HG03558 (cell line): Measurements from ENCODE around the gene RELL1.

Experiments used
- ATAC-seq: cut with Tn5 transposase; IDR thresholded peaks from one replicate; pipeline ENCODE4 v1.9.1; 2021; ENCODE audit warnings: moderate number of reproducible peaks; ENCODE audit not compliant: unreplicated experiment; ENCODE audit errors: extremely low read depth

Gene RELL1

DNA sequence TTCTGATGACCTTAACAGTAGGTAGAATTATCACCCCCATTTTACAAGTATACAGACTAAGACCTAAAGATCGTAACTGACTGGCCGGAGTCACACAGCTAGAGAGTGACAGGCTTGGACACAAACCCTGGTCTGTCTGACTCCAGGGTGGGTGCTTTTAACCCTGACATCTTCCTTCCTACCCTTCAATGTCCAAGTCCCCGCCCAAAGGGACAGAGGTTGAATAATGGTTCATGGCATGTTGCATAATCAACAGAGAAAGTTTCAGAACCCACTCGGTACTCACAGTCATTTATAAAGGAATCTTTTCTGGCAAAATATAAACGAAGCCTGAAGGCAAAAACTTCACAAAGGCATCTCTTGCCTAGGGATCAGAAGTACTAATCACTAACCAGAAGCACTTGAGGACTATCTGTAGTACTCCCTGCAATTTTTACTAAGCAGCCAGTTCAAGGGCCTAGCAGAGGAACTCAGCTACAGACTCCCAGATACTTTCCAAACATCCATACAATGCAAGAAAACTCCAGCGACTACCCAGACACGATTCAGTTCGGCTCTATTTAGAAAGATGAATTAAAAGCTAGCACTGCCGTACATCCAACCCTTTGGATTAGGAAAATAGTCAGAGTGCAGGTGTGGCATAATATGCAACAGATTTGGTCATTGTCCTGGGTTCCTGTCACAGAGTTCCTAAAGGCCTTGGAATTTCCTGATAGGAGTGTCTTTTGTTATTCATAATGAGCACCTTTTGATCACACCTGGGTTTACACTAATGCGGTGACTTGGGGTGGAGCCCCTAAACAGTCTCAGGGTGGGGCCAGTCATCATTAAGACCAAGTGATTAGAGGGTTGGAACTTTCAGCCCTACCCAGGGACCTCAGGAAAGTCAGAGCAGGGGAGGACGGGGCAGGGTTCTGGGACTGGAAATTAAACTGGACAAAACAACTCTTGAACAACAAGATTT is 44.0 kb downstream of the RELL1 start:
- no peak for ATAC-seq

- ATAC-seq: no peak
Measured at GRCh38 chr4:37641352-37641751, 44.8 kb downstream of the RELL1 start.

DNA sequence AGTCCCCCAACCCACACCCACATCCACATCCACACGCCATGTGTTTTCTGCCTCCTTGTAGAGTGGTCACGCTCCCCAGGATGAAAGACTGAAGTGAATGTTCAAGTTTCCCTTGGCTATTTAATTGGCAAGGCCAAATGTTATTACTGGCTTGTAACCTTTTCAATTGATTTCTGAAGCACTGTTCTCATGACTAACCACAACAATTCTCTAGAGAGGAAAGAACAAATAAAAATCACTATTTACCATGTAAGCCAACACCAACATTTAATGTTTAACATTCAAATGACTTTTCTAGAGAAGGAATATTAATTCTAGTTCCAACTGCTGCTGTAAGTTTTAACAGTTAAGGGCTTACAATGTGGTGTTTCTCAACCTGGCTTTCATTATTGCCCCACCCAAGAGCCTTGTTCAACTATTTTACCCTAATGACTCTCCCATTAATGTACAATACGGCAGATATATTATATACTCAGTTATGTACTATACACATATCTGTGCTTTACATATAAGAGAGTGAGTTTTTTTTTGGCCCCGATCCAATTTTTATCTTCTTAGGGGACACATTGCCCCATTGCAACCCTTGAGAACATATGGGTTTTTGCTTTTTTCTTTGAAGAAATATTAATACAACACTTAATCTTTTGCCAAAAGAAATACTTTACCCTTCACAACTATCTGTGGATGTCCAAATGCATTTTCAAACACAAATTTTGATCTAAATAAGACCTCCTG is 46.5 kb downstream of the RELL1 start:
- no peak for ATAC-seq

DNA sequence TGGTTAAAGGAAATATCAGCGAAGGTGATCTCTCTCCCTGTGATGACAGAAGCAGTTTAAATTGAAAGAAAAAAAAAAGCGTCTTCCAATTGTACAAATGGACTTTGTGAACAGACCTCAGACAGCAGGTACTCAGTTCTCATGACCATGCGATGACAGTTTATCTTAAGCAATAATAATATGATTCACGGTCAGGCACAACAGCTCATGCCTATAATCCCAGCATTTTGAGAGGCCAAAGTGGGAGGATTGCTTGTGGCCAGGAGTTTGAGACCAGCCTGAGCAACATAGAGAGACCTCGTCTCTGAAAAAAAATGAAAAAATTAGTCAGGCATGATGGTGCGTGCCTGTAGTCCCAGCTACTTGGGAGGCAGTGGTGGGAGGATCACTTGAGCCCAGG is 51.0 kb downstream of the RELL1 start:
- no peak for ATAC-seq

DNA sequence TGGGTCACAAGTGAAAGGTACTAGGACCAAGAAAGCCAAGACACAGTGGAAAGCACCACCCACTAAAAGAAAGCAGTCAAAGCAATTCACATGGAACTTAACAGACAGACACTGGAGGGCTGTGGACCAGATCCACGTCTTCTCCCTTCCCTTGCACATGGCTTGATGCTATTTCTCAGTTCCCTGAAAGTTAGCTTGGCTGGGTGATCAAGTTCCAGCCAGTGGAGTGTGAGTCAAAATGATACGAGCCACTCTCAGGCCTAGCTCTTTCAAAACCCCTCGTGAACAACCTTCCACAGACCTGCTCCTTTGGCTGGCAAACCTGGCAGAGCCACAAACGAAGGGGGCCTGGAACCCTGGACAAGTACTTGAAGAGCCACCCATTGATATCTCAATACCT is 52.0 kb downstream of the RELL1 start:
- ATAC-seq: no peak

GRCh38 chr4:37632836-37633235 is 53.3 kb downstream of the RELL1 start:
- no peak for ATAC-seq

DNA sequence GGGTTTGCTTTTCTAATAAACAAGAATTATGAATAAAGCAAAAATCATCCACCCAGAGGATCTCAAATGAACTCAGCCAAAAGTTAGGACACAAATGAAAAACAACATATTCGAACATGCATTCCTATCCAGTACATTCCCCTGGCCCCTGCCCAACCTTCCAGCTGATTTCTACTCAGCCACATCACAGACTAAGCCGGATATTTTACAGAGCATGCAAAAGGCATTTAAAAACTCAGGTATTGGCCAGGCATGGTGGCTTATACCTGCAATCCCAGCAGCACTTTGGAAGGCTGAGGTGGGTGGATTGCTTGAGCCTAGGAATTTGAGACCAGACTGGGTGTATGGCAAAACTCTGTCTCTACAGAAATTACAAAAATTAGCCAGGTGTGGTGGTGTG is 54.6 kb downstream of the RELL1 start:
- no peak for ATAC-seq

GRCh38 chr4:37629713-37630112 is 56.5 kb downstream of the RELL1 start:
- no peak for ATAC-seq

DNA sequence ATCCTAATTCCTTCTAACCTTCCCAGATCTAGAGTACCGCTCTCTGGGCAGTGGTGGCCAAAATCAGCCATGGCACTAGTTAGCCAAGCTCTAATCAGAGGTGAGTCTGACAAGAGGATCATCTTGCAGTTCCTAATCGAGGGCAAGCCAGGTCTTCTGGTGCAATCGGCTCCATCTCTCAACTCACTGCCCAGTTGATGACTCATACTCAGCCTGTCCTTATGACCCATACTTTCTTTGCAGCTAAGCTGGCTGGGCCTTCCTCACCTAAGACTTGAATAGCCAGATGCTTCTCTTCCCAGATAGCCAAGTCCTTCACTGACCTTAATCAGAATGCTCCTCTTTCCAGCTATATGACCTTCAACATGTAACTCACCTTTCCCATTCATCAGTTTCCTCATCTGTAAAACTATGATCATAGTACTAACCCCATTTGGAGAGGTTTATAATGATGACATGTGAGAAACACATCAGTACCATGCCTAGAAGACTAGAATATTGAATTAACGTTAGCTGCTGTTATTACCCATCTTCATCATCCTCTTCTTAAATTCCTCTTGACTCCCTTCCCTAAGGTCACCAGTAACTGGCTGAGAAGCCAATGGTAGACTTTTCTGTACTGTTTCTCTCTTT is 57.1 kb downstream of the RELL1 start:
- no peak for ATAC-seq

GRCh38 chr4:37627263-37627662 is 58.9 kb downstream of the RELL1 start:
- ATAC-seq: no peak

DNA sequence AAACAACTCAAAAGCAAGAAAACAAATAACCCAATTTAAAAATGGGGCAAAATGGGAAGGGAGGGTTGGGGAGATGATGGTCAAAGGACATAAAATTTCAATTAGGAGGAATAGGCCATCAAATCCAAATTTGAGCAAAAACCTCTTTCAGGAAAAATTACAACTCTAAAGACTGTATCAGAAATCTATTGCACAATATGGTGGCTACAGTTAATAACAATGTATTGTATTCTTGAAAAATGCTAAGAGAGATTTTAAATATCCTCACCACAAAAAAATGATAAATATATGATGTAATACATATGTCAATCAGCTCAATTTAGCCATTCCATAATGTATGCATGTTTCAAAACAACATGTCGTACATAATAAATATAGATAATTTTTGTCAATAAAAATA is 60.7 kb downstream of the RELL1 start:
- ATAC-seq: no peak

GRCh38 chr4:37623940-37624339 is 62.2 kb downstream of the RELL1 start:
- no peak for ATAC-seq

DNA sequence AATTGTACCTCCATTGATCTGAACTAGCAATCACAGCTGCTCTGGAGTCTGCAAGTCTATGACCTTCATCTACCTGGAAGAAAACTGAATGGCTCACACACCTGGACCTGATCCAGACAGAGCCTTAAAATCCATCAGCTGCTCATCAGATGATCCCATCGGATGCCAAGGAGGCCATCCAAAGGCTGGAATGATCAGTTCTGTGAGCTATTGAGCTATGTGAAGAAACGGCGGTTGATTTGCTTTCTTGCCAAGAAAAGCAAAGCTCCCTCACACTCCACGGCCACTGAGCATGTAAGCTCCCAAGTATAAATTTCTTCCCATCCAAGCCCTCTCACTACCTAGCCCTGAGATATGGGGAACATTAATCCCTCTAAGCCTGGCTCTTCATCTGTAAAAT is 63.1 kb downstream of the RELL1 start:
- no peak for ATAC-seq

- no peak for ATAC-seq
Measured at GRCh38 chr4:37620176-37620575, 66.0 kb downstream of the RELL1 start.

DNA sequence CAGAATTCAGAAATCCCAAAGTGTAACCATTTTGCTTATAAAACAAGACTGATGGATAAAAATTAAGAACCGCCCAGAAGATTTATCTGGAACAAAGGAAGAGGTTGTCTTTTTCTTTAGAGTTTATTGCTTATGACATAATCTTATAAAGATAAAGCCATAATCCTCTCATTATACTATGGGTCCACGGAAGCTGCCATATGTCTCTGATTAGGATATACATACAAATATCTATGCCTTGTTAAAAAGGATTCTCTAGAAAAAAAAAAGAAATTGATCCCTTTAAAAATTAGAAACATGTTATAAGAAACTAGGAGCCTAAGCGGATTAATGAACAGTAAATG is 70.5 kb downstream of the RELL1 start:
- ATAC-seq: no peak

DNA sequence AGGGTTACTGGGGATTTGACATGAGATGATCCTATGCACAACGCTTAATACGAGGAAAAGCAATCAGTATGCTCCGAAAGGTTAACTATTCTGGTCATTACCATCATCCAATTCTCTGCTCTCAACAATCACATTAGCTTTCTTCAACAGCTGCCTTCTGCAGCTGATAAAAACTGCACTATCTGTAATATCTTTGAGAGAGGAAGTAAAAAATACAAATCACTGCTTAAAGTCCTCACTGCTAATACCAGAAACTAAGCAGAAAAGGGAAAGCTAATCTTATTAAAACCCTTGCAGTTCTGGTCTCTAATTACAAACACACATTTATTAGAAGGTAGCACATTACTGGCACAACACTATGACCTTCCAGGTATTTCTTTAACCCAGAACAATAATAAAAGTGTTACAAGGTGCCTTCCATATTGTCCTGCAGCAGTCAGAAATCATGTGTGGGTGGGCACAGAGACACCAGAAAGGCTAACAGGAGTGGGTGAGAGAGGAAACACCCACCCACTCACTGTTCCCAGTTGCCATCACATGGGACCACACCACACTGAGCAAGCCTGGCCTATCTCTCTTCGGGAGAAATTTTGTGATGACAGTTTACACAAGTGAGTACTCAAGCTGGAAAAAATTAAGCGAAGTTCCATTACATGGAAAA is 71.0 kb downstream of the RELL1 start:
- no peak for ATAC-seq

DNA sequence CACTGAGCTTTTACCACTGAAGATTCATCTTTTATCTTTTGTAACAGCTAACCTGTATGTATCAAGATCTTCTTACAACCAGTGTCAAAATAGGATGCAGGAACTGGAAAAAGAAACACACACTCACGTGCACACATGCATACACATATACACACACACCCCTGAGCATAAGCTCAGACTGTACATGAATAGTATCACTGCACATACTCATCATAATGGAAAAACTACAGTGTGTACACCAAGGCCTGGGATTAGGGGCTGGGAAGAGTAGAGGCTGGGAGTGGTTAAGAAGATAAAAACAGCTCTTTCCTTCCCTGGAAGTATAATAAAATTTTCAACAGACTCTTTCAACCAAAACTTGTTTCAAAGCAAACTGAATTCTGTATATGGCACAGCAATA is 73.4 kb downstream of the RELL1 start:
- no peak for ATAC-seq

- ATAC-seq: no peak
Measured at GRCh38 chr4:37609626-37610025, 76.5 kb downstream of the RELL1 start.

GRCh38 chr4:37607018-37607417 is 79.2 kb downstream of the RELL1 start:
- ATAC-seq: no peak

DNA sequence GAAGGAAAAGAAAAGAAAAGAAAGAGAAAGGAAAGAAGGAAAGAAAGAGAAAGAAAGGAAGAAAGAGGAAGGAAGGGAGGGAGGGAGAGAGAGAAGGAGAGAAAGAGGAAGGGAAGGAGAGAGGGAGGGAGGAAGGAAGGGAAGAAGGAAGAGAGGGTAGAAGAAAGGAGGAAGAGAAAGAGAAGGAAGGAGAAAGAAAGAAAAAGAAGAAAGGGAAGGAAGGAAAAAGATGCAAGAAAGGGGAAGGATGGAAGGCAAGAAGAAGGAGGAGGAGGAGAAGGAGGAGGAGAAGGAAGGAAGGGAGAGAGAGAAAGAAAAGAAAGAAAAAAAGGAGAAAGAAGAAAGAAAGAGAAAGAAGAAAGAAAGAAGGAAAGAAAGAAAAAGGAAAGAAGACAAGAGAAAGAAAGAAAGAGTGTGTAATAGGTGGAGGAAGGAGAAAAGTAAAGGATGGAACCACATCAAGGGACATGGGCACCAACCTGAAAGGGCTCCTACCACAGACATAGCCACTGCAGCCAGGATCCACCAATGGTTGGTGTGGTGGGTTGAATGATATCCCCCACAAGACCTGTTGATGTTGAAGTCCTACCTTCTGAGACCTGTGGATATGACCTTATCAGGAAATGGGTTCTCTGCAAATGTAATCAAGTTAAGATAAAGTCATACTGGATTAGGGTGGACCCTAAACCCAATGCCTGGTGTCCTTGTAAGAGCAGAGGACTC is 80.2 kb downstream of the RELL1 start:
- no peak for ATAC-seq
